Fibroblast of villous mesenchyme (primary cell): ENCODE results near the gene UTP4. TPM values are rescaled to one million over a fixed set of nuclear protein-coding genes. Genes with fewer than 3 reads are reported as not detected.

Source experiments
- DNase-seq: peaks from one replicate; pipeline ENCODE4 v3.0.0-alpha.2; 2010; ENCODE audit warnings: low read depth
- H3K4me3 ChIP-seq: 2 replicates; pipeline ENCODE4 v1.5.1; 2011; ENCODE audit warnings: low read depth, mild to moderate bottlenecking, low read length
- CTCF ChIP-seq: IDR thresholded peaks from 2 replicates; pipeline ENCODE4 v1.5.1; 2012; ENCODE audit warnings: low read depth, mild to moderate bottlenecking, low read length; ENCODE audit not compliant: insufficient read depth
- total RNA-seq: library from RNA; depleted of rRNA; stranded (reverse); fragments of >200 nt; gene quantifications from 2 replicates; pipeline ENCODE4 v1.2.3, GENCODE V29; 2012

The UTP4 gene
- total RNA-seq, 1 donor: 22.5 TPM

- no peak overlapping the region for H3K4me3 ChIP-seq
- TF ChIP-seq CTCF: no peak
- no peak for DNase-seq
These were observed 21.1 kb upstream of the UTP4 start for GRCh38 chr16:69111216-69111875.

GRCh38 chr16:69111876-69112230, 20.6 kb upstream of the UTP4 start:
- no peak overlapping the region for H3K4me3 ChIP-seq
- no peak for DNase-seq
- TF ChIP-seq CTCF: no peak

- DNase-seq: peak; percentile 53
- peak; percentile 90 for TF ChIP-seq CTCF
- no peak overlapping the region for H3K4me3 ChIP-seq
These were observed 19.9 kb upstream of the UTP4 start for GRCh38 chr16:69112285-69113129.

- no peak overlapping the region for H3K4me3 ChIP-seq
- TF ChIP-seq CTCF: no peak
- no peak for DNase-seq
These were observed 19.2 kb upstream of the UTP4 start for GRCh38 chr16:69113216-69113615.

- TF ChIP-seq CTCF: no peak
- DNase-seq: no peak
- H3K4me3 ChIP-seq: no peak overlapping the region
These were observed 18.0 kb upstream of the UTP4 start for GRCh38 chr16:69114346-69114975.

GRCh38 chr16:69114976-69115355, 17.5 kb upstream of the UTP4 start:
- no peak for TF ChIP-seq CTCF
- H3K4me3 ChIP-seq: no peak overlapping the region
- no peak for DNase-seq
